Calu3 (cell line): Measurements from ENCODE around the gene FAM149B1. TPM values are rescaled to one million over a fixed set of nuclear protein-coding genes. Genes with fewer than 3 reads are reported as not detected.
A peak's percentile ranks its signal among the peaks of the same experiment; 100 is the strongest.

Experiments used
- BruUV-seq: library from RNA; stranded (reverse); fragments of 400-500 nt; replicated peaks from 2 replicates; lab custom pipeline; 2021; lab: Mats Ljungman, UMichigan
- CTCF ChIA-PET: fragments of 300-600 bp; sonication (Branson Sonifier 250); formaldehyde crosslinking; loops from one replicate; lab custom pipeline; 2022; ENCODE audit warnings: antibody characterized with exemption; lab: Charles Lee
- DNase-seq: peaks from one replicate; pipeline ENCODE4 v3.0.0; 2022
- H3K27ac Mint-ChIP-seq: one replicate; pipeline ENCODE4 v1.8.0; 2022; ENCODE audit warnings: mixed read lengths; ENCODE audit not compliant: unreplicated experiment
- H3K27me3 Mint-ChIP-seq: one replicate; pipeline ENCODE4 v1.8.0; 2022; ENCODE audit warnings: mixed read lengths; ENCODE audit not compliant: unreplicated experiment
- H3K36me3 Mint-ChIP-seq: one replicate; pipeline ENCODE4 v1.8.0; 2022; ENCODE audit warnings: mild to moderate bottlenecking, moderate library complexity, mixed read lengths; ENCODE audit not compliant: insufficient read depth, unreplicated experiment
- H3K4me1 Mint-ChIP-seq: one replicate; pipeline ENCODE4 v1.8.0; 2022; ENCODE audit warnings: mild to moderate bottlenecking, low read depth, mixed read lengths; ENCODE audit not compliant: unreplicated experiment
- H3K4me3 Mint-ChIP-seq: one replicate; pipeline ENCODE4 v1.8.0; 2022; ENCODE audit warnings: mild to moderate bottlenecking, low read depth, moderate library complexity, mixed read lengths; ENCODE audit not compliant: unreplicated experiment
- H3K9me3 Mint-ChIP-seq: one replicate; pipeline ENCODE4 v1.8.0; 2022; ENCODE audit warnings: low read depth, mixed read lengths; ENCODE audit not compliant: unreplicated experiment
- intact Hi-C: fragments of 100-400 bp; cut with micrococcal nuclease; formaldehyde crosslinking; loops from one replicate; pipeline ENCODE4 v1.10.0; 2022; ENCODE audit not compliant: unreplicated experiment
- total RNA-seq: library from RNA; stranded (reverse); gene quantifications from 2 replicates; pipeline ENCODE4 v1.2.3, GENCODE V29; 2022
- TF ChIP-seq, protein P1 (sequence below): fragments of 200-600 bp; IDR thresholded peaks from one replicate; pipeline ENCODE4 v1.8.0; 2022; ENCODE audit warnings: antibody characterized with exemption; ENCODE audit not compliant: unreplicated experiment

FAM149B1 gene
- total RNA-seq, 1 experiment from 2014 or later: 31.5 TPM

- Mint-ChIP-seq H3K9me3 (peaks cover 3% of the 10 kb centered on the region), H3K36me3 (peaks cover 32% of the 10 kb centered on the region), H3K4me1 (peaks cover 9% of the 10 kb centered on the region), H3K27ac (no peak overlapping the region), H3K27me3 (no peaks in the 10 kb centered on the region), H3K4me3 (no peak overlapping the region)
- no TSS peak for BruUV-seq
- TF ChIP-seq, protein P1, sequence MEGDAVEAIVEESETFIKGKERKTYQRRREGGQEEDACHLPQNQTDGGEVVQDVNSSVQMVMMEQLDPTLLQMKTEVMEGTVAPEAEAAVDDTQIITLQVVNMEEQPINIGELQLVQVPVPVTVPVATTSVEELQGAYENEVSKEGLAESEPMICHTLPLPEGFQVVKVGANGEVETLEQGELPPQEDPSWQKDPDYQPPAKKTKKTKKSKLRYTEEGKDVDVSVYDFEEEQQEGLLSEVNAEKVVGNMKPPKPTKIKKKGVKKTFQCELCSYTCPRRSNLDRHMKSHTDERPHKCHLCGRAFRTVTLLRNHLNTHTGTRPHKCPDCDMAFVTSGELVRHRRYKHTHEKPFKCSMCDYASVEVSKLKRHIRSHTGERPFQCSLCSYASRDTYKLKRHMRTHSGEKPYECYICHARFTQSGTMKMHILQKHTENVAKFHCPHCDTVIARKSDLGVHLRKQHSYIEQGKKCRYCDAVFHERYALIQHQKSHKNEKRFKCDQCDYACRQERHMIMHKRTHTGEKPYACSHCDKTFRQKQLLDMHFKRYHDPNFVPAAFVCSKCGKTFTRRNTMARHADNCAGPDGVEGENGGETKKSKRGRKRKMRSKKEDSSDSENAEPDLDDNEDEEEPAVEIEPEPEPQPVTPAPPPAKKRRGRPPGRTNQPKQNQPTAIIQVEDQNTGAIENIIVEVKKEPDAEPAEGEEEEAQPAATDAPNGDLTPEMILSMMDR: peak; percentile 61
- intact Hi-C loops: loop anchor here (2.0 kb wide), 1 partner anchor 62 kb away; the partner anchor contains the start of gene P4HA1
- peak; percentile 67 for DNase-seq
- CTCF ChIA-PET: interaction anchor here (0.6 to 0.7 kb wide), 3 partner anchors 62 to 298 kb away, joined by 3 to 6 read pairs (median 6); no protein-coding TSS in a partner anchor
These were observed 8.8 kb upstream of the FAM149B1 start for GRCh38 chr10:73159038-73159648.

DNA sequence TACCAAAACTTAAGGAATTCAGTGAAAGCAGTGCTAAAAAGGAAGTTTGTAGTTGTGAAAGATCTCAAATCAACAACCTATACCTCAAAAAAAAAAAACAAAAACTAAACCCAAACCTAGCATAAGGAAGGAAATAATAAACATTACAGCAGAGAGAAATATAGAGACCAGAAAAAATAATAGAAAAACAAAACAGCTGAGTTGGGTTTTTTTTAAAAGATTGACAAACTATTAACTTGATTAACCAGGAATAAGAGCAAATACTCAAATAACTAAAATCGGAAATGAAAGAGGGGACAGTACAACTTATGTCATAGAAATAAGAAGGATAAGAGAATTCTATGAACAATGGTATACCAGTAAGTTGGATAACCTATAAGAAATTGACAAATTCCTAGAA is 6.8 kb upstream of the FAM149B1 start:
- Mint-ChIP-seq H3K9me3 (peaks cover 3% of the 10 kb centered on the region), H3K4me1 (peaks cover 15% of the 10 kb centered on the region), H3K36me3 (peaks cover 31% of the 10 kb centered on the region), H3K27ac (no peak overlapping the region), H3K4me3 (no peak overlapping the region), H3K27me3 (no peaks in the 10 kb centered on the region)
- intact Hi-C loops: no loop called here
- CTCF ChIA-PET: no interaction called here
- TF ChIP-seq, protein P1: no peak
- DNase-seq: no peak
- no TSS peak for BruUV-seq

GRCh38 chr10:73161662-73162061 is 6.3 kb upstream of the FAM149B1 start:
- H3K9me3 Mint-ChIP-seq: peaks cover 3% of the 10 kb centered on the region
- H3K4me3 Mint-ChIP-seq: no peak overlapping the region
- DNase-seq: no peak
- no peak overlapping the region for H3K27ac Mint-ChIP-seq
- no TSS peak for BruUV-seq
- peaks cover 29% of the 10 kb centered on the region for H3K36me3 Mint-ChIP-seq
- TF ChIP-seq, protein P1: no peak
- H3K4me1 Mint-ChIP-seq: peaks cover 21% of the 10 kb centered on the region
- CTCF ChIA-PET: no interaction called here
- no peaks in the 10 kb centered on the region for H3K27me3 Mint-ChIP-seq
- intact Hi-C loops: no loop called here

DNA sequence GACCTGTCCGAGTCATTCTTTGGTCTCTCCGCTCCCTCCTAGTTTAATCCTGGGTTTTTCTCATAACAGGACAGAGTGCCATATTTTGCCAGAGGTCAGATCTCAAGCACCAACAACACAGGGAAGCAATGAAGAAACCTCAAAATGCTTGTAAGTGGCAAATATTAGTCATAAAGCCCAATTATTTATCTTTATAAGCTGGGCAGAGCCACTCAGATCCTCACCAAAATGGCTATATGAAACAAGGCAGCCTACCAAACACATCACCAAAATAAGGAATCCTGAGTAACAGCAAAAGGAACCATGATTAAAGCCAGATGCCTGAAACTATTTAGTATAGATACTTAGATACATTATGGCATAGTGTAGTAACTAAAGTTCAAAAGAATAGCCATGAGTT is 4.8 kb upstream of the FAM149B1 start:
- peaks cover 41% of the 10 kb centered on the region for H3K36me3 Mint-ChIP-seq
- no peak overlapping the region for H3K4me3 Mint-ChIP-seq
- TF ChIP-seq, protein P1: no peak
- intact Hi-C loops: no loop called here
- H3K4me1 Mint-ChIP-seq: peaks cover 26% of the 10 kb centered on the region
- no peak overlapping the region for H3K27ac Mint-ChIP-seq
- peaks cover 3% of the 10 kb centered on the region for H3K9me3 Mint-ChIP-seq
- no peaks in the 10 kb centered on the region for H3K27me3 Mint-ChIP-seq
- BruUV-seq: no TSS peak
- no peak for DNase-seq
- CTCF ChIA-PET: interaction anchor here (1.0 kb wide), 1 partner anchor 13 kb away, joined by 3 read pairs; no protein-coding TSS in a partner anchor
